NCI-H1930 (cell line): ENCODE measurements around the gene RPS6KC1.
"Not testable (repeated sequence)": the region's sequence is repeated elsewhere in the genome, so short reads cannot be mapped to it uniquely, and the experiment has no call there.

Experiments used
- DNase-seq, 2 experiments: peaks; one replicate each; lab custom pipeline; 2025; lab: John Stamatoyannopoulos, UW

The RPS6KC1 gene

DNA sequence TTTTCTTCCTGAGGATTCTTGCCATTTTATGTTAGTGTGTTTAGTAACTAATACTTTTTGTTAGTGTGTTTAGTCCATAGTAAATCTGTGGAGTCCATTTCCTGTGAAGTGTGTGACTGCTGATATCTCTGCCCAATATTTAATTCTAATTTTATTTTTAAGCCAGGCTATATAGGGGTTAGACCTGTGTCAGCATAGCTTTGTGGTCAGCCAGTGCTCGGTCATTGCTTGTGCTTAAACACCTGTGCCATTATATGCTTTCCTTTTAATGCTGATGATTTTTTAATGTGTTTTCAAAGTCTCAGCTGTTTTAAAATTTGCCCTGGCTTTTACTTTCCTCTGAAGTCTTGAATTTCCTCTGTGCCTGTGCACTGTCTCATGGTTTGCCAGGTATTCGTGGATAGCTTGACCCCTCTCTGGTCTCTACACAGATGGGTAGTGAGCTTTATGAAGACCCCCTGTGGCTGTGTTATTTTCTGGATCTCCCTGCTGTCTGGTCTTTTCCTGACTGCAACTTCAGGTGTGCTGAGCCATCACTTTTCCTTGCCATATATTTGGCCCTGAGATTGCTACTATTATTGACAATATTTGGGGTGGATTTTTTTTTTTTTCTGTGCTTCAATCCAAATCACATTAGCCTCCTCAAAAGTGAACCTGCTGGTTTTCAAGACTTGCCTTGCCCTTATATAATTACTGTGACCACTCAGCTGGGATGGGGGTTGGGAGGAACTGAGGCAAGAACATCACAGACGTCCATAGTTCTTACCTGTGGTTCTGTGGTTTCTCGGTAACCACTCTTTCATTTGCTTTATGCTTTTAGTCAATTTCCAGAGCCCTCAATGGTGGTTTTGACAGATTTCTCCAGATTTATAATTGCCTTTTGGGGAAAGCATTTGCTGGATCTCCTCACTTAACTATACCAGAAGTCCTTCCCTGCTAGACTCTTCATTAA is 59.6 kb downstream of the RPS6KC1 start:
- DNase-seq: no peak

DNA sequence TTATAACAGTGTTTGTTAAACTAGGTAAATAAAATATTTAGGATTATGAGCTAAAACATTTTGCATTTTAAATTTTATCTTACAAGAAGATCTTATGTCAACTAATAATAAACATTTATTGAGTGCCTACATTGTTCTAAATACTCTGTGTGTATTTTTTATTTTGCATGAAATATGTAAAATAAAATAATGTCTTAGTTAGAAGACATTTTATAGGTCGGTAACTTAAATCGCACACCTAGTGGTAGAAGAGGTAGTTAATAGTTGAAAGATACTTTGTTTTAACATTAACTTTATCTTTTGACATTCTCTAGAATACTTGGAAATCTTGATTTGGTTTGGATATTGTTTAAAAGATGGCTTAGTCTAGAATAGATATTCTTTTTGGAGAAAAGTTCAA is 60.5 kb downstream of the RPS6KC1 start:
- no peak for DNase-seq

DNA sequence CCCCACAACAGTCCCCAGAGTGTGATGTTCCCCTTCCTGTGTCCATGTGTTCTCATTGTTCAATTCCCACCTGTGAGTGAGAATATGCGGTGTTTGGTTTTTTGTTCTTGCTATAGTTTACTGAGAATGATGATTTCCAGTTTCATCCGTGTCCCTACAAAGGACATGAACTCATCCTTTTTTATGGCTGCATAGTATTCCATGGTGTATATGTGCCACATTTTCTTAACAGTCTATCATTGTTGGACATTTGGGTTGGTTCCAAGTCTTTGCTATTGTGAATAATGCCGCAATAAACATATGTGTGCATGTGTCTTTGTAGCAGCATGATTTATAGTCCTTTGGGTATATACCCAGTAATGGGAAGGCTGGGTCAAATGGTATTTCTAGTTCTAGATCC is 61.7 kb downstream of the RPS6KC1 start:
- DNase-seq: not testable (repeated sequence)

DNA sequence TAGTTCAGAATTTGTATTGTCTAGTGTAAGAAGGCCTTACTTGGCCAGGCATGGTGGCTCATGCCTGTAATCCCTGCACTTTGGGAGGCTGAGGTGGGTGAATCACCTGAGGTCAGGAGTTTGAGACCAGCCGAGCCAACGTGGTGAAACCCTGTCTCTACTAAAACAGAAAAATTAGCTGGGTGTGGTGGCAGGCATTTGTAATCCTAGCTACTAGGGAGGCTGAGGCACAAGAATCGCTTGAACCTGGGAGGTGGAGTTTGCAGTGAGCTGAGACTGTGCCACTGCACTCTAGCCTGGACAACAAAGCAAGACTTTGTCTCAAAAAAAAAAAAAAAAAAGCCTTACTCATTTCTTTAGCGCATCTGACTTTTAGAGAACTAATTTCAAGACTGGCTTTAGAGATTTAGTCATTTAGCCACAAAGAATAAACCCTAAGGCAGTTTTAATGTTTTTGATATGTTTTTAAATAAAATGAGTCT is 66.7 kb downstream of the RPS6KC1 start:
- not testable (repeated sequence) for DNase-seq

DNA sequence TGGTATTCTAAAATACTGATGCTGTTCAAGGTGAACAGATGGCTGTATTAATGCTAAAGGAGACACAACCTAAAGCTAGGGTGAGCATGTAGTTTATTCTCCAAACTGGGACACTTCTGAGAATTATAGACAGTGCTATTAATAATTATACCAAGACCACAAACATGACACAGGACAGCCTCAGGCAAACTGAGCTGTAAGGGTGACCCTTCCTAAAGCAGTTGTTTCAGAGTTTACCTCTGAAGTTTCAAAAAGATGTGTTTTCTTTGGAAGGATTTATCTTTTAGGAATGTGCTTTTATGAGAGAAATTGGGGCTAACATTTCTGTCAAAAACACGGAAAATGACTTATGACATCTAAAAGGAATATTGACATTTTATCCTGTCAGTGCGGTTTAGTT is 68.8 kb downstream of the RPS6KC1 start:
- DNase-seq: no peak

DNA sequence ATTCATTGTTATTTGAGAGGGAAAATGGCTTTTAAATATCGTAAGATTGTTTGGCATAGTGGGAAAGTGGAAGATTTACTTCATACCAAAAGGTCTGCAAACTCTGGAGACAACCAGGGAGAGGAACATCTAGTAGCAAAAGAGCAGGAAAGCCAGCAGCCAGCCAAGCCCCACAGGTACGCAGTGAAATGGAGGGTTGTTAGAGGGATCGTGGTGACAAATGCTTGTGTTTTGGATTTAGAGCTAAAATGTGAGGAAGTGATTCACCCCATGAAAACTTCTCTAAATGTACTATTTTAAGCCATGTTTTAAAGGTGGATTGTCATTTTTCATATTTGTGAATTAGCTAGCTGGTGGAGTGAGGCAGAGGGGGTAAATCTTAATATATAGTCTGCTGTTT is 69.3 kb downstream of the RPS6KC1 start:
- DNase-seq: no peak

DNA sequence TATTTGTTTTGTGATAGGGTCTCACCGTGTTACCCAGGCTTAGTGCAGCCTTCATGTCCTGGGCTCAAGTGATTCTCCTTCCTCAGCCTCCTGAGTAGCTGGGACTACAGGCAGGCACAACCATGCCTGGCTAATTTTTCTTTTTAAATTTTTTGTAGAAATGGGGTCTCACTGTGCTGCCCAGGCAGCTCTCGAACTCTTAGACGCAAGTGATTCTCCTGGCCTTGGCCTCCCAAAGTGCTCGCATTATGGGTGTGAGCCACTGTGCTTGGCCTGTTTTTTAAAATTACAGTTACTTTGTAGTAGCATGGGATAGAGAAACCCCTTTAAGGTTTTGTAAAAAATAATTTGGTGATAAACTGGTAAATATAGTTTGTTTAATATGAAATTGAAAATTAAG is 69.9 kb downstream of the RPS6KC1 start:
- no peak for DNase-seq

DNA sequence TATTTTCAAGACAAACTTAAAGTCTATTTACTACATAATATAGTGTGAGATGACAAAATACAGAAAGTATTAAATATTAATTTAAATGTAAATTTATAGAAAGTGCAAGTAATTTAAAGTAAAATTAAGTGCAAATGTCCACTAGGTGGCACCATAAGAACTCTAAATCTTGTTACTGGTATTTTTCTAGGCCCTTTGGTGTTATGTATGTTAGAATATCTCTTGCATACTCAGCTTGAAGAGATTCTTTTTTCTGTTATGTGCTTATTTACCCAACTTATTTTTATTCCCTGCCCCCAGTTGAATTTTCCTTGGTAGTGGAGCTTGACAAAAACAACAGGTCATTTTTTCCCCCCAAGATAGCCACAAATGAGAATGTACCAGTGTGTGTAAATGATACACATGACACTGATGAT is 71.5 kb downstream of the RPS6KC1 start:
- peak in 1 of 2 experiments; percentile 41 for DNase-seq

DNA sequence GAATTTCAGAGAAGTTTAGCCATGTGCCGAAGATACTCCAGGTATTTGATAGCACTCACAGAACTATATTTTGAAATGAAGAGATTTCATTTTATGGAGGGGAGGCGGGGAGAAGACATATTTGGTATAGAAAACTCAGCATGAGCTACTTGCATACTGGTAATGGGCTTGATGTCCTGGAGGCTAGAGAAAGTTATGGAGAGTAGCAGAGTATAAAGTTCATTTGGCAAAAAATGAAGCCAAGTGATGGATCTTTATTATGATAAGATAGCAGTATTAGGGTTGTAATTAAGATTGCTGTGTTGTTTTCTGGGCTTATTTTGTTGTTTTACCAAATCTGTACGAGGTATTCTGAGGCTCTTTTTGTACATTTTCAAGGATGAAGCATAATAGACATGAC is 72.0 kb downstream of the RPS6KC1 start:
- DNase-seq: no peak

DNA sequence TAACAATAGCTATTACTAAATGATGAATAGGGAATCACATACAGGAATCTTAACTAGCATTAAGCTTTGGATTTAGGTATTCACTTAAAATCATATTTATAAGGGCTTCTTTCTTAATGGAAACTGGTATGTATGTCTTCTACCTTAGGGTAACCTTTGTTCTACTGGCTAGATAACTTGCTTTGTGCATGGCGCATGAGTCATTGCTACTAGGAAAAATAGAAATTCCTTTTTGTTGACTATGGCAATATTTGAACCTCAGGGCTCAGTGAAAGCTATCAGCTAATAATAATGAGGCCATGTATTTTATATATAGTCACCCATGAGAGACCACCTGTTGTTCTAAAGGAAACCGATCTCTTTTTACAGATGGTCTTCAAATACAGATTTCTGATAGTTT is 72.5 kb downstream of the RPS6KC1 start:
- DNase-seq: no peak

DNA sequence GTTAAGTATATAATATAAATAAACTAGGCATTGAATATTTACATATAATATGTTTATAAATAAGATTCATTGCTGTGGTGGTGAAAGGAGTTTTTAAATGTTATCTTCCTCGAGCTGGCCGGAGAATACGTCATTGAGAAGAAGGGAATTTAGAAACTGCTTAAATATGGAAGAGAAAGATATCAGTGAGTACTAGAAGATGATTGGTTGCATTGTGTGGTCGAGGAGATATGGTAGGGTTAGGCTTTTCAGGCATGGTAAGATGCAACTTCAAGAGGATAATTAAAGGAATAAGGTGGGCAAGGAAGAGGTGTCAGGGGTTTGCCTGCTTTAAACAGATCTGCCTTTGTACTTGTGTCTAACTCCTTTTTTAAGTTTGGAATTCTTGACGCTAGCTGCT is 73.5 kb downstream of the RPS6KC1 start:
- no peak for DNase-seq

DNA sequence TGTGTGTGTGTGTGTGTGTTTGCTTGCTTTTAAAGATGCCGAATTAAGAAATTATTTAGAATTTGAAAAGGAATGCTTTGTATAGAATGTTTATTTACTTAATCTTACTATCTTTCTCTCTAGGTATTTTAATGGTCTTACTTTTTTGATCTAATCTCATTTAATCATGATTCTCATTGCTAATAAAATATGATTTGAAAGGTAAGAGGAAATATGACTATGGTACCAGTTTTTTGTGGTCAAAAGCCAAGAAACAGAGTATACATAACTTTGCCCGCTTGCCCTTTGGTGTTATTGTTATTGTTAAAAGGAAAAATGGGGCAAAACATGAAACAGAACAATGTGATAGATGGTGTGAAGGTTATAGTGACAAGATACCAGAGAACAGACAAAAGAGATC is 74.6 kb downstream of the RPS6KC1 start:
- no peak for DNase-seq

DNA sequence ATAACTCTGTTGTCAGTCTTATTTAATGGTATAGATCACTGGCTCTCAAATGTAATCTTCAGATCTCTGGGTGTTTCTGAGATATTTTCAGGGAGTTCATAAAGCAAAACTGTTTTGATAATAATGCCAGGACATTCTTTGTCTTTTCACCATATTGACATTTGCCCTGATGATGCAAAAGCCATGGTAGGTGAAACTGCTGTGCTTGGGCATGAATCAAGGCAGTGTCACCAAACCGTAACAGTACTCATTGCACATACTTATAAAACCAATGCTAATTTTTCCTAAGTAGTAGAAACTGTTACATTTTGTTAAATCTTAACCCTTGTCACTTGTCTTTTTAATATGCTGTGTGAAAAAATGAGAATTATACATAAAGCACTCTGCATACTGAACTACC is 76.0 kb downstream of the RPS6KC1 start:
- DNase-seq: no peak

DNA sequence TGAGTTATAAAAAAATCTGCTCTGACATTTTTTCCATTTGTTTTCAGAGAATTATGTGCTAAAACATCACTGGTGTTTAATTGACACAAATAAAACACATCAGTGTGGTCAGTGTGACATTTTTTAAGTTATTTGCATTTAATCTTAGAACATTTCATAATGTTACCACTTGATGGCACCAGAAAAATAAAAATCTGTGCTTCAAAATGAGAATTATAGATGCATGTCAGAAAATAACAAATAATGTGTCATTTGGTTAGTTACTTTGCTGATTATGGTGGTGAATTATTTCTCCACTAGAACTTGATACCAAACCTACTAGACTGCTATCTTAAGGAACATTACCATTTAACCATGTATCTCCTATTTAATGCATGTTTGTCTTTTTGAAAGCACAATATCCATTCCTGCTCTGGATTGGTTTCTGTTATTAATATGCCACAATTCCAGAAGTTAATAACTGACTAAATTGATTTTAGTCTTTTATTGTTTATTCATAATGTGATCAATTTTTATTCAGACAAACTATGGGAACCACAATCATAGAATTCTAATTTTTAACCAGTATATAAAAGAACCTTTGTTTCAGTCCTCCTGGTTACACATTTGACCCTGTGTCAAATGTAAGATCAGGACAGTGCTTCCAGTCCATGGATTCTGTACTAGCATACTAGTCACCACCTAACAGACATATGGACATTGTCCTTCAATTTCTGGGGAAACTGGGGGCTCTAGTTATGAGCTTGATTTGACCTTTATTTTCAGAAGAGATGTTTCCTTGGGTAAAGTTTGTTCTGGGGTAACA is 81.0 kb downstream of the RPS6KC1 start:
- no peak for DNase-seq

DNA sequence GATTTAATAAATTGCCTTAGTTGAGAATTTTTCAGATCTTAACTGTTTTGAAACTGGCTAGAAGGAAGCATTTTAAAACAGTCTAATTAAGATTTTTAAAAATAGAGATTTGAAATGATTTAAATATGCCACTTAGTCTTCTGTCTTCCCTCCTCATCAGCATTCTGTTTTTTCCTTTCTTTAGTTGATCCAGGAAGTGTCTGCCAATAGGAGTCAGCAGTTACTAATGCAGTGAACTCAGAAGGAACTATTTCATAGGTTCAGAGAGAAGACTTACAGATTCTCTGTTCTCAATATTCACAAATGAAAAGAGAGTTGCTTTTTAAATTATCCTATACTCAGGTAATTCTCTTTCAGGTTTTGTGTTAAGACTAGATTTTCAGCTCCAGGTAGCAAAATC is 84.5 kb downstream of the RPS6KC1 start:
- no peak for DNase-seq

DNA sequence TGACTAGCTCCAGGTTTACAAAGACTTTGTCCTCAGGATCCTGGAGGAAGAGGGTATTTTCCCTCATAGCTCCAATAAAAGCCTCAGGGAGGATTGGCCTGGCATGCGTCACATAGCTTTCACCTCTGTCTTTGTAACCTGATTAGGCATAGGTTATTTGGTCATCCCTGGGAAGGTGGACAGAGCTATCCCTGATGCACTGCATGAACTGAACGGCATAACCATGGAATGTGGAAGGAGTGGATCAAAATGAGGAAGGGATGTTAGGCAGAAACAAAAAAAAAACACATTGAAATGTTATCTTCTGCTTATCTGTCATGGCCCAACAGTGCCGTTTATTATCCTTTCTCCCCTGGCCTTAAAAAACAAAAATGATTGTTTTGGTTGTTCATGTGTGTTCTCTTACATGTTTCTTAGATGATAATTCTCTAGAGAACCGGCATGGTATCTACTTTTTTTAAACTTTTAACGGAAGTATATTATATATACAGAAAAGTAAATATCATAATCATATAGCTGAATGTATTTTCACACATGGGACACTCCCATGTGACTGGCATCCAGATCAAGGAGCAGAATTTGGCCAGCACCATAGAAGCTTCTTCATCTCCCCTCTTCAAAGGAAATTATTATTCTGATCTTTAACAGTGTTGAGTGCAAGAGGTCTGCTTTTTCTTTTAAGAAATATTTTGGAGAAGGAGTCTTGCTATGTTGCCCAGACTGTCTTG is 85.3 kb downstream of the RPS6KC1 start:
- DNase-seq: no peak

DNA sequence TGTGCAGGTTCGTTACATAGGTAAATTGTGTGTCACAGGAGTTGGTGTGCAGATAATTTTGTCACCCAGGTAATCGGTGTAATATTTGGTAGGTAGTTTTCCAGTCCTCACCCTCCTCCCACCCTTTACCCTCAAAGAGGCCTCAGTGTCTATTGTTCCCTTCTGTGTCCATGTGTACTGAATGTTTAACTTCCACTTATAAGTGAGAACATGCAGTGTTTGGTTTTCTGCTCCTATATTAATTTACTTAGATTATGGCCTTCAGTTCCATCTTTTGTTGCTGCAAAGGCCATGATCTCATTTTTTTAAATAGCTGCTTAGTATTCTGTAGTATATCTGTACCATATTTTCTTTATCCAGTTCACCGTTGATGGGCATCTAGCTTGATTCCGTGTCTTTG is 87.3 kb downstream of the RPS6KC1 start:
- DNase-seq: no peak

DNA sequence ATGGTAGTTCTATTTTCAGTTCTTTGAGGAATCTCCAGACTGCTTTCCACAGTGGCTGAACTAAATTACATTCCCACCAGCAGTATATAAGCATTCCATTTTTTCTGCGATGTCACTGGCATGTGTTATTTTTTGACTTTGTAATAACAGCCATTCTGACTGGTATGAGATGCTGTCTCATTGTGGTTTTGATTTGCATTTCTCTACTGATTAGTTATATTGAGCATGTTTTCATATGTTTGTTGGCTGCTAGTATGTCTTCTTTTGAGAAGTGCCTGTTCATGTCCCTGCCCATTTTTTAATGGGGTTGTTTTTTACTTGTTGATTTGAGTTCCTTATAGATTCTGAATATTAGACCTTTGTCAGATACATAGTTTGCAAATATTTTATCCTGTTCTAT is 87.9 kb downstream of the RPS6KC1 start:
- DNase-seq: no peak

DNA sequence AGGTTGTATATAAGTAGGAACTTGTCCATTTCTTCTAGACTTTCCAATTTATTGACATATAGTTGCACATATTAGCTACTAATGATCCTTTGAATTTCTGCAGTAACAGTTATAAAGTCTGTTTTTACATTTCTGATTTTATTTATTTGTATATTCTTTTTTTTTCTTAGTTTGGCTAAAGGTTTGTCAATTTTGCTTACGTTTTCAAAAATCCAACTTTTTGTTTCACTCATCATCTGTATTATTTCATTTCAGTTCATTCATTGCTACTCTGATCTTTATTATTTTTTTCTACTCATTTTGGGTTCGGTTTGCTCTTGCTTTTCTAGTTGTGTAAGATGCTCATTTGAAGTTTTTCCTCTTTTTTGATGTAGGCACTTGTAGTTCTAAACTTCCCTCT is 97.9 kb downstream of the RPS6KC1 start:
- DNase-seq: no peak

DNA sequence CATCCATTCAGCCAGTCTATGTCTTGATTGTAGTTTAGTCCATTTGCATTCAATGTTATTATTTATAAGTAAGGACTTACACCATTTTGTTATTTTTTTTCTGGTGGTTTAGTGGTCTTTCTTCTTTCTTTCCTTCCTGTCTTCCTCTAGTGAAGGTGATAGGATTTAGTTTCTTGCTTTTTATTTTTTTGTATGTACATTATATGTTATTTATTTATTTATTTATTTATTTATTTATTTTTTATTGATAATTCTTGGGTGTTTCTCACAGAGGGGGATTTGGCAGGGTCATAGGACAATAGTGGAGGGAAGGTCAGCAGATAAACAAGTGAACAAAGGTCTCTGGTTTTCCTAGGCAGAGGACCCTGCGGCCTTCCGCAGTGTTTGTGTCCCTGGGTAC is 99.0 kb downstream of the RPS6KC1 start:
- DNase-seq: not testable (repeated sequence)

DNA sequence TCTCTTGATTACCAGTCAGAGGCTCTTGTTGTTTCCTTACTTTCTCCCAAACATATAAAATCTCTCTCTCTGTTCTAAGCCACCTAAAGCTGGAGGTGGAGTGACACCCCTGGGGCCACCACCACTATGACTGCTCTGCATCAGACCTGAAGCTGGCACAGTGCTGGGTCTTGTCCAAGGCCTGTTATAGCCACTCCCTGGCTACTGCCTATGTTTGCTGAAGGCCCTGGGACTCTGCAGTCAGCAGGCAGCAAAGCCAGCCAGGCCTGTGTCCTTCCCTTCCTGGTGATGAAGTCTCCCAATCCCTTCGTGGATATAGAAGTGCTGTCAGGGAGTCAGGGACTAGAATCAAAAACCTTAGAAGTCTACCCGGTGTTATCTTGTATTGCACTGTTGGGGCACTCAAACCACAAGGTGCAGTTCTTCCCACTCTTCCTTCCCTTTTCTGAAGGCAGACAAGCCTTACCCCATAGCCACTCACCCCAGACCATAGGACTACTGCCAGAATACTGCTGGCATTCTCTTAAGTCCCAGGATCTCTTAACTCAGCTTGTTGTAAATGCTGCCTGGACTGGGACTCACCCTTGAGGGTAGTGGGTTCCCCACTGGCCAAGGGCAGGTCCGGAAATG is 103.1 kb downstream of the RPS6KC1 start:
- DNase-seq: no peak

DNA sequence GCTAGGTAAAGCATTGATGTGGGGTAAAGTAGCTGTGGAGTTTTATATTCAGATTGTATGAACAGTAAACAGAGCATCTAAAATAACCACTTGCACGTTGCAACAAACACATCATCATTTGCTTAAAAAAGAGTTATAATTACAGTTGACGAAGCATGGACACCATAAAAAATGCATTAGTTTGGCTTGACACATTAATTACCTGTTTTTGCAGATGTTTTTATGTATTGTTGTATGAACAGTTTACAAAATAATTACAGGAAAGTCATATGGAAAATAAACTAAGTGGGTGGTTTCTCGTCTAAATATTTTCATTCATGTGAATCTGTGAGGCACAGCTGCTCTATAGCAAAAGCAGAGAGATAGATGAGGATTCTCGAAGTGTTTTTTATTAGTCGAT is 108.3 kb downstream of the RPS6KC1 start:
- no peak for DNase-seq
